ENCODE data around the gene RASA4. TPM values are rescaled to one million over a fixed set of nuclear protein-coding genes. Genes with fewer than 3 reads are reported as not detected.
"Not testable (repeated sequence)": the region's sequence is repeated elsewhere in the genome, so short reads cannot be mapped to it uniquely, and the experiment has no call there.

The RASA4 gene
- total RNA-seq, 1 donor from 2014 or later = 102 TPM

DNA sequence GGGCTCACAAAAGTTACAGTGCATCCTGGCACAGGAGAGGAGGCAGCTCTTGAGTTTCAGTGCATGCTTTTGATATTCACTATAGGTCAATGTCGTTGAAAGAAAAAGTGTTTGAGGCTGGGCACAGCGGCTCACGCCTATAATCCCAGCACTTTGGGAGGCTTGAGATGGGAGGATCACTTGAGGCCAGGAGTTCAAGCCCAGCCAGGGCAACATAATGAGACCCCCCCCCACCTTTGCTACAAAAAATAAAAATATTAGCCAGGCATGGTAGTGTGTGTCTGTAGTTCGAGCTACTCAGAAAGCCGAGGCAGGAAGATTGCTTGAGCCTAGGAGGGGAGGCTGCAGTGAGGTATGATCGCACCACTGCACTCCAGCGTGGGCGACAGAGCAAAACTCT lies 1.6 kb upstream of the RASA4 start:
- H3K27ac Mint-ChIP-seq (ENCODE audit: unreplicated experiment); H3K4me3 Mint-ChIP-seq (ENCODE audit: unreplicated experiment); H3K36me3 Mint-ChIP-seq (ENCODE audit: unreplicated experiment); DNase-seq; H3K9me3 Mint-ChIP-seq (ENCODE audit: unreplicated experiment); H3K27me3 Mint-ChIP-seq (ENCODE audit: unreplicated experiment); H3K4me1 Mint-ChIP-seq (ENCODE audit: low read depth, unreplicated experiment): not testable (repeated sequence)

- not testable (repeated sequence) for H3K4me3 Mint-ChIP-seq (ENCODE audit: unreplicated experiment); H3K36me3 Mint-ChIP-seq (ENCODE audit: unreplicated experiment); H3K27ac Mint-ChIP-seq (ENCODE audit: unreplicated experiment); H3K4me1 Mint-ChIP-seq (ENCODE audit: low read depth, unreplicated experiment); H3K27me3 Mint-ChIP-seq (ENCODE audit: unreplicated experiment); DNase-seq; H3K9me3 Mint-ChIP-seq (ENCODE audit: unreplicated experiment)
Measured at GRCh38 chr7:102615930-102616329, 626 bp downstream of the RASA4 start.

GRCh38 chr7:102614873-102615272 lies 1.7 kb downstream of the RASA4 start:
- not testable (repeated sequence) for H3K27me3 Mint-ChIP-seq (ENCODE audit: unreplicated experiment); H3K36me3 Mint-ChIP-seq (ENCODE audit: unreplicated experiment); H3K4me3 Mint-ChIP-seq (ENCODE audit: unreplicated experiment); DNase-seq; H3K27ac Mint-ChIP-seq (ENCODE audit: unreplicated experiment); H3K9me3 Mint-ChIP-seq (ENCODE audit: unreplicated experiment); H3K4me1 Mint-ChIP-seq (ENCODE audit: low read depth, unreplicated experiment)

DNA sequence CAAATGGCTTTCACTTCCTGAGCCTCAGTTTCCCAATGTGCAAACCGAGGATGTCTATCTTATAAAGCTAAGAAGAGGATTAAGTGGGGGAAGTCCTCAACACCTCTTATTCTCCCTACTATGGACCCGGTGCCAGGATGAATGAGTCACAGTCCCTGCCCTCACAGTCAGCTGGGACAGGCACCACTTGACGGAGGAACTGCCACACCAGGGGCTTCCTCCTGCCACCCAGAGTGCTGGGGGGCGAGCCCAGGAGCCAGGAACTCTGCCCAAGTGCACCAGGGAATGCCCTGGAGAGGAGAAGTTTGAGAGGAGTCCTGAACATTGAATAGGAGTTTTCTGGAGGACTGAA lies 2.2 kb downstream of the RASA4 start:
- not testable (repeated sequence) for DNase-seq; H3K27ac Mint-ChIP-seq (ENCODE audit: unreplicated experiment); H3K27me3 Mint-ChIP-seq (ENCODE audit: unreplicated experiment); H3K9me3 Mint-ChIP-seq (ENCODE audit: unreplicated experiment); H3K4me3 Mint-ChIP-seq (ENCODE audit: unreplicated experiment); H3K4me1 Mint-ChIP-seq (ENCODE audit: low read depth, unreplicated experiment); H3K36me3 Mint-ChIP-seq (ENCODE audit: unreplicated experiment)

DNA sequence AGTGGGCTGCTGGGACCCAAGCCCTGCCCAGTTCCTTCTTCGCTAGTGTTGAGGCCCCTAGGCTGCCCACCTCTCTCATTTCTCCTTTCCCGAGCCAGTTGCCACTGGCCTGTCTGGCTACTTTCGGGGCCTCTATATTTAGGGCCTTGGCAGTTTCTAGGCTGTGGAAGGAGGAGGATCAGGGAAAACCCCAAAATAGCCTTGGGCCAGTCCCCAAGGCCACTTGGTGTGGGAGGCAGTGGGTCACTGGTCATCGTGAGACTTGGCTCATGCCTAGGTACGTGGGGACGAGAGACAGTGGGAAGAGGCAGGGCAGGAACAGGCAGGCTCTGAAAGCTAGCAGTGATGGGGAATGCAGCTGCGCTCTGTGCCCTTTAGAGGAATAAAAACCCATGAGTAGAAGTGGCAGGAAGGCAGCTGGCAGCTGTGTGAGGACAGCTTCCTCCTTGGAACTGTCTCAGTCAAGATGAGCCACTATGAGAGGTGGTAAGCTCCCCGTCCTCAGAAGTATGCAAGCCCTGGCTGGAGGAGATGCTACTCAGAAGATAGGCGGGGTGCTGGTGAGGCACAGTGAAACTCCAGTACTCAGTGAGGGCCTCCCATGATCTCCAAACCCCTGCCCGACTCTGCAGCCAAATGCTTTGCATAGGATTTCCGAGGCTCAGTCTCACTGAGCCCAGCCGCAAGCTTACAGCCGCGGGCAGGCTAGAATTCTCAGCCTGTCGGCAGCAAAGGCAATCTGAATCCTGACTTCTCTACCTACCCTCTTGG lies 2.8 kb downstream of the RASA4 start:
- not testable (repeated sequence) for H3K4me1 Mint-ChIP-seq (ENCODE audit: low read depth, unreplicated experiment); H3K27me3 Mint-ChIP-seq (ENCODE audit: unreplicated experiment); DNase-seq; H3K27ac Mint-ChIP-seq (ENCODE audit: unreplicated experiment); H3K9me3 Mint-ChIP-seq (ENCODE audit: unreplicated experiment); H3K4me3 Mint-ChIP-seq (ENCODE audit: unreplicated experiment); H3K36me3 Mint-ChIP-seq (ENCODE audit: unreplicated experiment)

DNA sequence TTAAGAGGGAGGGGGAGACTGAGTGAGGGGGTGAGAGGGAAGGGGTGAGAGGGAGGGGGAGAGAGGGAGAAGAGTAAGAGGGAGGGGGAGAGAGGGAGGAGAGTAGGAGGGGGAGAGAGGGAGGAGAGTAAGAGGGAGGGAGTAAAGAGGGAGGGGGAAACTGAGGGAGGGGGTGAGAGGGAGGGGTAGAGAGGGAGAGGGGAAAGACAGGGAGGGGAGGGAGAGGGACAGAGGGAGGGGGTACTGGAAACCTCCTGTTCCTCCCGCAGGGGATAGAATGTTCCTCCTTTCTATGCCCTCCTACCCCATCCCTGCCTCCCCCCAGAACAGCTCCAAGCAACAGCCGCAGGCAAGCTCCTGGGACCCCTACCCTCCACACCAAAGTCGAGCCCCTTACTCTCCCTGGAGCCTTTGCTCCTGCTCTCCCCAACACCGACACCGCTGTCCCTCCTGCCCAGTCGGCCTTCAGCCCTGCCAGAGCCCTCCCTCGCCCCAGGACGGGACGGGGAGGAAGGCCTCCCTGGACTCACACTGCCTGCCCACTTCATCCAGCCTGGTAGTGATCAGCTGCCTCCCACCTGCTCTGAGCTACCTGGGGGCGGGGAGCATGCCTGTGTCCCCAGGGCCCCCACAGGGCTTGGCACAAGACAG lies 4.8 kb downstream of the RASA4 start:
- not testable (repeated sequence) for H3K4me3 Mint-ChIP-seq (ENCODE audit: unreplicated experiment); H3K27ac Mint-ChIP-seq (ENCODE audit: unreplicated experiment); H3K9me3 Mint-ChIP-seq (ENCODE audit: unreplicated experiment); H3K36me3 Mint-ChIP-seq (ENCODE audit: unreplicated experiment); H3K27me3 Mint-ChIP-seq (ENCODE audit: unreplicated experiment); H3K4me1 Mint-ChIP-seq (ENCODE audit: low read depth, unreplicated experiment)
- DNase-seq = peak; percentile 48

GRCh38 chr7:102611013-102611674 lies 5.4 kb downstream of the RASA4 start:
- DNase-seq = not testable (repeated sequence)

GRCh38 chr7:102610441-102610840 lies 6.1 kb downstream of the RASA4 start:
- not testable (repeated sequence) for H3K4me3 Mint-ChIP-seq (ENCODE audit: unreplicated experiment); H3K9me3 Mint-ChIP-seq (ENCODE audit: unreplicated experiment)

More at GRCh38 chr7:102611013-102611674, 5.4 kb downstream of the RASA4 start:
- H3K27ac Mint-ChIP-seq (ENCODE audit: unreplicated experiment); H3K9me3 Mint-ChIP-seq (ENCODE audit: unreplicated experiment); H3K4me3 Mint-ChIP-seq (ENCODE audit: unreplicated experiment); H3K27me3 Mint-ChIP-seq (ENCODE audit: unreplicated experiment); H3K4me1 Mint-ChIP-seq (ENCODE audit: low read depth, unreplicated experiment); H3K36me3 Mint-ChIP-seq (ENCODE audit: unreplicated experiment): not testable (repeated sequence)

GRCh38 chr7:102609734-102610133 lies 6.8 kb downstream of the RASA4 start:
- H3K27me3 Mint-ChIP-seq (ENCODE audit: unreplicated experiment); H3K4me3 Mint-ChIP-seq (ENCODE audit: unreplicated experiment); H3K4me1 Mint-ChIP-seq (ENCODE audit: low read depth, unreplicated experiment); H3K36me3 Mint-ChIP-seq (ENCODE audit: unreplicated experiment); H3K27ac Mint-ChIP-seq (ENCODE audit: unreplicated experiment); H3K9me3 Mint-ChIP-seq (ENCODE audit: unreplicated experiment); DNase-seq: not testable (repeated sequence)

More at GRCh38 chr7:102610441-102610840, 6.1 kb downstream of the RASA4 start:
- H3K36me3 Mint-ChIP-seq (ENCODE audit: unreplicated experiment); H3K27ac Mint-ChIP-seq (ENCODE audit: unreplicated experiment); DNase-seq; H3K27me3 Mint-ChIP-seq (ENCODE audit: unreplicated experiment); H3K4me1 Mint-ChIP-seq (ENCODE audit: low read depth, unreplicated experiment): not testable (repeated sequence)

- H3K4me1 Mint-ChIP-seq (ENCODE audit: low read depth, unreplicated experiment); H3K4me3 Mint-ChIP-seq (ENCODE audit: unreplicated experiment); H3K36me3 Mint-ChIP-seq (ENCODE audit: unreplicated experiment); H3K9me3 Mint-ChIP-seq (ENCODE audit: unreplicated experiment); H3K27me3 Mint-ChIP-seq (ENCODE audit: unreplicated experiment); DNase-seq; H3K27ac Mint-ChIP-seq (ENCODE audit: unreplicated experiment): not testable (repeated sequence)
Measured at GRCh38 chr7:102606848-102607247, 9.7 kb downstream of the RASA4 start.

GRCh38 chr7:102604431-102605145 lies 12.0 kb downstream of the RASA4 start:
- not testable (repeated sequence) for H3K27me3 Mint-ChIP-seq (ENCODE audit: unreplicated experiment); H3K4me3 Mint-ChIP-seq (ENCODE audit: unreplicated experiment); H3K27ac Mint-ChIP-seq (ENCODE audit: unreplicated experiment); H3K4me1 Mint-ChIP-seq (ENCODE audit: low read depth, unreplicated experiment); H3K36me3 Mint-ChIP-seq (ENCODE audit: unreplicated experiment); DNase-seq; H3K9me3 Mint-ChIP-seq (ENCODE audit: unreplicated experiment)

DNA sequence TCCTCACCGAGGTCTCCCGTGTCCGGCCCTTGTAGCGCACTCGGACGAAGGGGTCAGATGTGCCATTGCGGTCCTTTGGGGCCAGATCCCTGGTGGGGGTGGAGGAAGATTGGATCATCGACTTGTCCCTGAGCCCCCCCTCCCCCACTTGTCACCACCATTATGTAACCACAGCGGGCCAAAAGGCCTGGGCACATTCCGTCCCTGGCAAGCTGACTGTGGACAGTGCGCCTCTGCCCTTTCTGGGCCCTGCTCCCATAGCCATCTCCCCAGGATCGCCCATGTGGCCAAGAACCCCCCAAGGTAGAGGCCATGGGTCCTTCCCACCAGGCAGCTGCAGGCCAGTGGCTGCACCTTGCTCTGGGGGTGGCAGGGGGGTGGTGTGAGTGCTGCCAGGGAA lies 14.2 kb downstream of the RASA4 start:
- H3K27ac Mint-ChIP-seq (ENCODE audit: unreplicated experiment); H3K9me3 Mint-ChIP-seq (ENCODE audit: unreplicated experiment); DNase-seq; H3K27me3 Mint-ChIP-seq (ENCODE audit: unreplicated experiment); H3K36me3 Mint-ChIP-seq (ENCODE audit: unreplicated experiment); H3K4me3 Mint-ChIP-seq (ENCODE audit: unreplicated experiment); H3K4me1 Mint-ChIP-seq (ENCODE audit: low read depth, unreplicated experiment): not testable (repeated sequence)
